Suprapubic skin (tissue), 4 donors: ENCODE measurements around the gene TRIM29. TPM values are rescaled to one million over a fixed set of nuclear protein-coding genes. Genes with fewer than 3 reads are reported as not detected.

Experiments used
- DNase-seq, 2 donors: peaks; one replicate each; pipeline ENCODE4 v3.0.0-alpha.2; 2019; ENCODE audit warnings: low spot score in 2 of 2
- H3K27ac ChIP-seq: fragments of 200-600 bp; sonication (generic); one replicate; pipeline ENCODE4 v1.5.1; 2019
- H3K27me3 ChIP-seq: fragments of 200-600 bp; sonication (generic); one replicate; pipeline ENCODE4 v1.5.1; 2019
- H3K36me3 ChIP-seq: fragments of 200-600 bp; sonication (generic); one replicate; pipeline ENCODE4 v1.5.1; 2019
- H3K4me1 ChIP-seq: fragments of 200-600 bp; sonication (generic); one replicate; pipeline ENCODE4 v1.5.1; 2019
- H3K4me3 ChIP-seq: fragments of 200-600 bp; sonication (generic); one replicate; pipeline ENCODE4 v1.5.1; 2019; ENCODE audit warnings: mild to moderate bottlenecking
- H3K9me3 ChIP-seq: fragments of 200-600 bp; sonication (generic); one replicate; pipeline ENCODE4 v1.5.1; 2019
- EP300 ChIP-seq: sonication (generic); formaldehyde crosslinking; IDR thresholded peaks from one replicate; pipeline ENCODE4 v1.6.1; 2017; ENCODE audit warnings: antibody characterized with exemption
- POLR2A ChIP-seq, 2 donors: fragments of 450-650 bp; IDR thresholded peaks; one replicate each; pipeline ENCODE4 v1.6.1; 2017; ENCODE audit warnings: antibody characterized with exemption in 2 of 2, mild to moderate bottlenecking in 2 of 2, moderate library complexity in 2 of 2
- POLR2AphosphoS5 ChIP-seq, 3 donors: sonication (generic); formaldehyde crosslinking; IDR thresholded peaks; one replicate each; pipeline ENCODE4 v1.6.1; 2017; ENCODE audit warnings: antibody characterized with exemption in 3 of 3
- WGBS: methylation state at CpG from one replicate; pipeline ENCODE4 v1.1.5; 2018; 5-methylcytosine and 5-hydroxymethylcytosine counted together
- total RNA-seq, 4 donors: library from RNA; depleted of rRNA; stranded (reverse); fragments of >200 nt; gene quantifications; one replicate each; pipeline ENCODE4 v1.1.0, GENCODE V29; 2016
- TF ChIP-seq, protein P1 (sequence below), 2 donors: fragments of 200-600 bp in 1 of 2; fragments of 450-650 bp in 1 of 2; sonication (generic) in 1 of 2; IDR thresholded peaks; one replicate each; pipeline ENCODE4 v1.5.1; 2016 to 2019; ENCODE audit warnings: antibody characterized with exemption in 2 of 2, mild to moderate bottlenecking in 1 of 2, moderate library complexity in 1 of 2

TRIM29 gene
- total RNA-seq, 4 donors from 2014 or later: 1,248 to 1,527 (median 1,455) TPM

- H3K27me3 ChIP-seq: no peaks in the 10 kb centered on the region
- 45% methylated on average over 13 of the region's 14 CpGs for WGBS
- TF ChIP-seq POLR2A (IDR thresholded peaks at IDR 0.05): peak in 1 of 2 donors; percentile 30
- TF ChIP-seq, protein P1, sequence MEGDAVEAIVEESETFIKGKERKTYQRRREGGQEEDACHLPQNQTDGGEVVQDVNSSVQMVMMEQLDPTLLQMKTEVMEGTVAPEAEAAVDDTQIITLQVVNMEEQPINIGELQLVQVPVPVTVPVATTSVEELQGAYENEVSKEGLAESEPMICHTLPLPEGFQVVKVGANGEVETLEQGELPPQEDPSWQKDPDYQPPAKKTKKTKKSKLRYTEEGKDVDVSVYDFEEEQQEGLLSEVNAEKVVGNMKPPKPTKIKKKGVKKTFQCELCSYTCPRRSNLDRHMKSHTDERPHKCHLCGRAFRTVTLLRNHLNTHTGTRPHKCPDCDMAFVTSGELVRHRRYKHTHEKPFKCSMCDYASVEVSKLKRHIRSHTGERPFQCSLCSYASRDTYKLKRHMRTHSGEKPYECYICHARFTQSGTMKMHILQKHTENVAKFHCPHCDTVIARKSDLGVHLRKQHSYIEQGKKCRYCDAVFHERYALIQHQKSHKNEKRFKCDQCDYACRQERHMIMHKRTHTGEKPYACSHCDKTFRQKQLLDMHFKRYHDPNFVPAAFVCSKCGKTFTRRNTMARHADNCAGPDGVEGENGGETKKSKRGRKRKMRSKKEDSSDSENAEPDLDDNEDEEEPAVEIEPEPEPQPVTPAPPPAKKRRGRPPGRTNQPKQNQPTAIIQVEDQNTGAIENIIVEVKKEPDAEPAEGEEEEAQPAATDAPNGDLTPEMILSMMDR (IDR thresholded peaks at IDR 0.05): no peak
- peak in 2 of 3 donors; percentile 86 to 88 for TF ChIP-seq POLR2AphosphoS5 (IDR thresholded peaks at IDR 0.05)
- no peak for TF ChIP-seq EP300
- H3K4me3 ChIP-seq: peak overlapping the region; percentile 13
- peak overlapping the region; percentile 89 for H3K27ac ChIP-seq
- DNase-seq: peak; percentile 92 to 94
- H3K9me3 ChIP-seq: no peaks in the 10 kb centered on the region
- H3K36me3 ChIP-seq: peaks cover 18% of the 10 kb centered on the region
- H3K4me1 ChIP-seq: peaks cover 90% of the 10 kb centered on the region
These were observed 9.4 kb downstream of the TRIM29 start for GRCh38 chr11:120128392-120129119.

GRCh38 chr11:120127236-120127635, 10.7 kb downstream of the TRIM29 start:
- WGBS: 85% methylated on average over 7 of the region's 7 CpGs
- H3K9me3 ChIP-seq: no peaks in the 10 kb centered on the region
- peaks cover 24% of the 10 kb centered on the region for H3K36me3 ChIP-seq
- DNase-seq: peak in 1 of 2 donors; percentile 47
- H3K4me1 ChIP-seq: peaks cover 97% of the 10 kb centered on the region
- H3K27me3 ChIP-seq: no peaks in the 10 kb centered on the region
- H3K27ac ChIP-seq: peak overlapping the region; percentile 89
- H3K4me3 ChIP-seq: peak overlapping the region; percentile 13
- TF ChIP-seq POLR2AphosphoS5 (IDR thresholded peaks at IDR 0.05): no peak
- no peak for TF ChIP-seq EP300

DNA sequence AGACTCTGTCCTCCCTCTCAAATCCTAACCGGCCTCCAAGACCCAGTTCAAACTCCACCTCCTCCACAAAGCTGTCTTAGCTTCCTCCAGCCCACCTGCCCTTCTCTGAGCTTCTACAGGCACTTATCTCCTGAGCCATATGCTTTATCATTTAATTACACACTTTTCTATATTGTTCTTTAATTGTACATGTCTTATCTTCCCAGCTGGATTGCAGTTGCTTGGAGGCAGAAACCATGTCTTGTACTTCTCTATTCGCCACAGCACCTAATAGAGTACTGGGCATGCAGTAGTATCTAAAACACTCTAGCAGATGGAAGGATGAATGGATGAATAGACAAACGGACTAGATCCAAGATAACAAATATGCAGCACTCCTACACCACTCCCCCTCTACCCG, 11.3 kb downstream of the TRIM29 start:
- WGBS: 67% methylated on average over 4 of the region's 4 CpGs
- Histone ChIP-seq H3K27ac (peak overlapping the region; percentile 89), H3K36me3 (peaks cover 24% of the 10 kb centered on the region), H3K27me3 (no peaks in the 10 kb centered on the region), H3K4me3 (no peak overlapping the region), H3K4me1 (peaks cover 99% of the 10 kb centered on the region), H3K9me3 (no peaks in the 10 kb centered on the region)
- DNase-seq: no peak
- TF ChIP-seq EP300 (no peak), POLR2A (IDR thresholded peaks at IDR 0.05) (no peak), POLR2AphosphoS5 (IDR thresholded peaks at IDR 0.05) (no peak)
- TF ChIP-seq, protein P1 (IDR thresholded peaks at IDR 0.05): no peak

DNA sequence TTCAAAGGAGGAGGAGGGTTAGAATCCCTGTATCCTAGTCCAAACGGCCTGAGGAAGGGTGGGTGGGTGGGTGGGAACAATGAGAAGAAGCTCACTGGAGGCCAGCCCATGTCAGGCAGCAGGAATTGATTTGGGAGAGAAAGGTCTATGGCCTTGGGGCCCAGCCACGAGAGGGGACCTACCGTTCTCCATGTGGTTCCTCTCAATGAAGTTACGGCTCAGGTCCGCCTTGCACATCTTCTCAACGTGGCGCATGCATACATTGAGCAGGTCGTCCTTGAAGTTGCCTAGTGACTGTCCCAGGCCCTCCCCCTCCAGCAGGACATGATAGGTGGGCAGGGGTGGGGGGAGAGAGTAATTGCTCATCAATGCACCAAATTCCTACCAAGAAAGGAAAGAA, 12.4 kb downstream of the TRIM29 start:
- peaks cover 25% of the 10 kb centered on the region for H3K36me3 ChIP-seq
- H3K27ac ChIP-seq: peak overlapping the region; percentile 89
- DNase-seq: peak in 1 of 2 donors; percentile 51
- peaks cover 98% of the 10 kb centered on the region for H3K4me1 ChIP-seq
- no peak overlapping the region for H3K4me3 ChIP-seq
- WGBS: 57% methylated on average over 8 of the region's 8 CpGs
- TF ChIP-seq, protein P1 (IDR thresholded peaks at IDR 0.05): no peak
- no peak for TF ChIP-seq EP300
- no peak for TF ChIP-seq POLR2A (IDR thresholded peaks at IDR 0.05)
- TF ChIP-seq POLR2AphosphoS5 (IDR thresholded peaks at IDR 0.05): no peak
- H3K27me3 ChIP-seq: no peaks in the 10 kb centered on the region
- H3K9me3 ChIP-seq: no peaks in the 10 kb centered on the region

DNA sequence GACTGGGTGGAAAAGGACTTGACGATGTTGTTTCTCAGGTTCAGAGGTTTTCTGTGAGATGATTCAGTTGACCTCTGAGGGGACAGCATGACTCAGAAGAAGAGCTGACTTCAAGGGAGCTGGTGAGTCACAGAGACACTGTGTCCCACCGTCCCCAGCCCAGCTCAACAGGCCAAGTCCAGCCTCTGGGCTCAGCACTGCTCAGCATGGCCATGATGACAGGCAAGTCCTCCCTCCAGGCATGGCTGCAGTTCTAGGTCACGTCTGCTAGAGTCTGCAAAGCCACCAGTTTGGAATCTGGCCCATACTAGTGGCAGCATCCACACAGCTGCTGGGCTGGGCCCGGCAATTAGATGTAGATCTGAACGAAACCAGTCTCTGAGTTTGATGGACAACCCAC, 12.9 kb downstream of the TRIM29 start:
- H3K4me1 ChIP-seq: peaks cover 97% of the 10 kb centered on the region
- WGBS: 25% methylated on average over 5 of the region's 5 CpGs

More for the DNA sequence above, 12.9 kb downstream of the TRIM29 start:
- Histone ChIP-seq H3K27me3 (no peaks in the 10 kb centered on the region), H3K27ac (peak overlapping the region; percentile 89), H3K4me3 (no peak overlapping the region), H3K9me3 (no peaks in the 10 kb centered on the region), H3K36me3 (peaks cover 30% of the 10 kb centered on the region)
- TF ChIP-seq POLR2A (IDR thresholded peaks at IDR 0.05): no peak
- TF ChIP-seq POLR2AphosphoS5 (IDR thresholded peaks at IDR 0.05): peak in 1 of 3 donors; percentile 77
- TF ChIP-seq, protein P1 (IDR thresholded peaks at IDR 0.05): no peak
- TF ChIP-seq EP300: no peak
- DNase-seq: peak; percentile 83 to 86
